IPS-18a (cell line): Measurements from ENCODE around the gene PLSCR3.

ENCODE experiments used
- H3K27ac ChIP-seq: one replicate; pipeline ENCODE4 v1.5.1; 2013; ENCODE audit warnings: low read length
- H3K27me3 ChIP-seq: one replicate; pipeline ENCODE4 v1.6.1; 2013; ENCODE audit warnings: mild to moderate bottlenecking, low read length; ENCODE audit not compliant: control insufficient read depth, insufficient read depth
- H3K36me3 ChIP-seq: one replicate; pipeline ENCODE4 v1.6.1; 2013; ENCODE audit warnings: low read depth, low read length; ENCODE audit not compliant: control insufficient read depth
- H3K4me1 ChIP-seq: one replicate; pipeline ENCODE4 v1.6.1; 2013; ENCODE audit warnings: low read depth, low read length; ENCODE audit not compliant: control insufficient read depth
- H3K4me3 ChIP-seq: one replicate; pipeline ENCODE4 v1.5.1; 2013; ENCODE audit warnings: low read length
- H3K9ac ChIP-seq: one replicate; pipeline ENCODE4 v1.6.1; 2013; ENCODE audit warnings: mild to moderate bottlenecking, low read length, moderate library complexity
- H3K9me3 ChIP-seq: one replicate; pipeline ENCODE4 v1.6.1; 2013; ENCODE audit warnings: low read depth, low read length; ENCODE audit not compliant: control insufficient read depth

Gene PLSCR3

DNA sequence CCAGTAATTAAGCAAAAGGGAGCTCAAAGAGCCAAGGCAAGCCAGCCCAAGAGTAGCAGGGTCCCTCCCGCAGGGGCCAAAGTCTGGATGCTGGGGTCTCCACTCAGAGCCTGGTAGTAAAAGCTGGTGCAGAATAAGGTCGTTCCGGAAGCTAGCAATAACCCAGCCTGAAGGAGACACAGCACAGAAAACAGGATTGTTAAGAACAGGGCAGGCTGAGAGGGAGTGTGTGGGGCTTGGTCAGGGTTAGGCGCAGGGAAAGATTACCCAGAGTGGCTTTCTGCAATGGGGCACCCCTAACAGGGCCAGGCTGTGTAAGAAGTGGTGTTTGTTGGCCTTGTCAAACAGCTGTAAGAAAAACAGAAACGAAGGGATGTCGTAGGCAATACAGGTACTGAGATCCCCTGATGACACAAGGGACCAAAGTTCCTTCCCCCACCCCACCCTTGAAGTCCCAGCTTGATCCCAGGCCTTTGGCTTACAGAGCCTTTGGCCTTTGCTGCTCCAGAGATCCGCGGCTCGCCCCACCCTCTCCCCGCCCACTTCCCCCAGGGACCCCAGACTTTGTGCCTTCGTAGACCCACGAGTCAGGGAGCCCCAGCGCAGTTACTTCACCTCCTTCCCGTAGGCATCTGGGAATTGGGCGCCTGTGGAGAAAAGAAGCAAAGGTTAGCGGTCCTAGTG is 8.9 kb upstream of the PLSCR3 start:
- no peaks in the 10 kb centered on the region for H3K27me3 ChIP-seq
- H3K36me3 ChIP-seq = no peaks in the 10 kb centered on the region
- no peaks in the 10 kb centered on the region for H3K9me3 ChIP-seq
- peak overlapping the region; percentile 72 for H3K9ac ChIP-seq
- H3K27ac ChIP-seq = no peak overlapping the region
- H3K4me1 ChIP-seq = peaks cover 23% of the 10 kb centered on the region
- H3K4me3 ChIP-seq = peak overlapping the region; percentile 88

- H3K9ac ChIP-seq = no peak overlapping the region
- H3K4me3 ChIP-seq = no peak overlapping the region
- no peak overlapping the region for H3K27ac ChIP-seq
- H3K36me3 ChIP-seq = no peaks in the 10 kb centered on the region
- H3K4me1 ChIP-seq = peaks cover 7% of the 10 kb centered on the region
- no peaks in the 10 kb centered on the region for H3K9me3 ChIP-seq
- no peaks in the 10 kb centered on the region for H3K27me3 ChIP-seq
Measured at GRCh38 chr17:7398612-7399011, 4.3 kb upstream of the PLSCR3 start.

DNA sequence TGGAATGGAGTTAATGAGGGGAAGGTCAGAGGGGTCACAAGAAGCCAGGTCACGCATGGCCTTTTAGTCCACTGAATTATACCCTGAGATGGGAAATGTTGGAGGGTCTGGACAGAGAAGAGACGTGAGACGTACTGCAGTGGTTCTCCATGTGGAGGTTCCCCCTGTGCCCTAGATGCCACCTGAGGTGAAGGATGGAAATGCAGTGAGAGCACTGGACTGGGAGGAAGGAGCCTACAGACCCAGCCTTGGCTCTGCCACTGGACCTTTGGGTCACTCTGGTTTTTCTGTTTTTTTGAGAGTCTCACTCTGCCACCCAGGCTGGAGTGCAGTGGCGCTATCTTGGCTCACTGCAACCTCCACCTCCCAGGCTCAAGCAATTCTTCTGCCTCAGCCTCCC is 1.8 kb upstream of the PLSCR3 start:
- H3K4me1 ChIP-seq = no peaks in the 10 kb centered on the region
- no peaks in the 10 kb centered on the region for H3K9me3 ChIP-seq
- H3K9ac ChIP-seq = no peak overlapping the region
- H3K4me3 ChIP-seq = no peak overlapping the region
- no peaks in the 10 kb centered on the region for H3K27me3 ChIP-seq
- H3K36me3 ChIP-seq = peaks cover 3% of the 10 kb centered on the region
- H3K27ac ChIP-seq = no peak overlapping the region

- no peaks in the 10 kb centered on the region for H3K27me3 ChIP-seq
- H3K4me1 ChIP-seq = no peaks in the 10 kb centered on the region
- no peaks in the 10 kb centered on the region for H3K9me3 ChIP-seq
- peak overlapping the region; percentile 61 for H3K9ac ChIP-seq
- peak overlapping the region; percentile 85 for H3K4me3 ChIP-seq
- H3K27ac ChIP-seq = no peak overlapping the region
- H3K36me3 ChIP-seq = peaks cover 13% of the 10 kb centered on the region
Measured at GRCh38 chr17:7393613-7394451, 493 bp downstream of the PLSCR3 start.

- peak overlapping the region; percentile 61 for H3K9ac ChIP-seq
- no peaks in the 10 kb centered on the region for H3K4me1 ChIP-seq
- peak overlapping the region; percentile 85 for H3K4me3 ChIP-seq
- H3K27ac ChIP-seq = no peak overlapping the region
- H3K27me3 ChIP-seq = no peaks in the 10 kb centered on the region
- peaks cover 13% of the 10 kb centered on the region for H3K36me3 ChIP-seq
- H3K9me3 ChIP-seq = no peaks in the 10 kb centered on the region
Measured at GRCh38 chr17:7392696-7393612, 1.4 kb downstream of the PLSCR3 start.

- no peaks in the 10 kb centered on the region for H3K9me3 ChIP-seq
- no peaks in the 10 kb centered on the region for H3K27me3 ChIP-seq
- H3K4me3 ChIP-seq = no peak overlapping the region
- peaks cover 13% of the 10 kb centered on the region for H3K36me3 ChIP-seq
- no peaks in the 10 kb centered on the region for H3K4me1 ChIP-seq
- H3K27ac ChIP-seq = no peak overlapping the region
- no peak overlapping the region for H3K9ac ChIP-seq
Measured at GRCh38 chr17:7391307-7391706, 3.0 kb downstream of the PLSCR3 start.

DNA sequence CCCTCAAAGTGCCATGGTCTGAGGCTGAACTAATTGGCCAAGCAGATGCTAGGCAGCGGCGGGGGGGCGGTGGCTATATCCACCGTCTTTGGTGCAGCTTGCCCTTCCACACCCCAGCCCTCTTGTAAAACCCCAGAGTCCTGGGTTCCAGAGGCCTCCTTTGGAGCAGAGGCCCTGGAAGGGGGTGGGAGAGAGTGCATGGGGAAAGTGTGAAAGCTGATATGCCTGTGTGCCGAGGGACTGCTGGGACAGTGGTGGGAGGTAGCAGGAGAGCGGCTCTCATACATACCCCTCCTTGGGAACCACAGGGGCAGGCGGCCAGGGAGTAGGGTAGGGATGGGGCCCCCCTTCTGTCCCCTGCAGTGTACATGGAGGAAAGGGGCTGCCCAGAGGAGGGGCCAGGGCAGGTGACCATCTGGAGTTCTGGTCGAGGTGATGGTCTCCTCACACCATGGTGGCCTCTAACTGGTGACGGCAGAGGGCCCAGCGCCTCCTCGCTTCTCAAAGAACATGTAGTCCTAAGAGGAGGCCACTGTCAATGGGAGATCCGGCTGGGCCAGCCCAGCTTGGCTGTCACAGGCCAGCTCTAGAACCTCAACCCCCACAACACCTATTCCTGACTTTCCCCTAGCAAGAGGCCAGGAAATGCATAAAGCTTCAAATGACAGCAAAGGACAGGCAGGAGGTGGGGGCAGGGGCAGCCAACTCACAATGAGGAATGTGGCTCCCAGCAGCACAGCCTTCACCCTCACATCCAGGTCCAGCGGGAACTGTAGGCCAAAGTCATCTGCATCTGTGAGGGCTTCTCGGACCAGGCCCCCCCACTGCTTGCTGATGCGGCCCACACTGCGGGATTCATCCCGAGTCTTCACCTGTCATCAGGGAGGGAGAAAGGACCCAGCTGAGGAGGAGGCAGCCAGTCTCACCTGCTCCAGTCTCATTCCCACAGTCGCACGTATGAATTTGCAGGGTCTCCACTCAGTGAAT is 4.1 kb downstream of the PLSCR3 start:
- Histone ChIP-seq H3K36me3 (peaks cover 13% of the 10 kb centered on the region), H3K9me3 (no peaks in the 10 kb centered on the region), H3K27ac (no peak overlapping the region), H3K4me3 (no peak overlapping the region), H3K9ac (no peak overlapping the region), H3K27me3 (no peaks in the 10 kb centered on the region), H3K4me1 (no peaks in the 10 kb centered on the region)

DNA sequence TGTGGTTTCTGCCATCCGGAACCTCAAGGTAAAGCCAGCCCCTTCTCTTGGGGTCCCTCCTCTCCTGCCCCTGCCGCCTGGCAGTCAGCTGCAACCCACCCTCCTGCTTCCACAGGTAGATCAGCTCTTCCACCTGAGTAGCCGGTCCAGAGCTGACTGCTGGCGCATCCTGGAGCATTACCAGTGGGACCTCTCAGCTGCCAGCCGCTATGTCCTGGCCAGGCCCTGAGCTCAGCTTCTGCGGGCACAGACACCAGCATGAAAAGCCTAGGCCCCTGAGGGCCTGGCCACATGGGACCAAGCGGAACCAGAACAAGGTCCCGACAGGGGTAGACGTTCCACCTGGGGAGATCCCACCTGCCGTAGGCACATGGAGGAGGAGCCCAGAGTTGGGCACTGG is 5.5 kb downstream of the PLSCR3 start:
- H3K27me3 ChIP-seq = peaks cover 6% of the 10 kb centered on the region
- H3K36me3 ChIP-seq = peaks cover 13% of the 10 kb centered on the region
- peaks cover 4% of the 10 kb centered on the region for H3K4me1 ChIP-seq
- no peak overlapping the region for H3K4me3 ChIP-seq
- no peak overlapping the region for H3K9ac ChIP-seq
- no peaks in the 10 kb centered on the region for H3K9me3 ChIP-seq
- no peak overlapping the region for H3K27ac ChIP-seq

DNA sequence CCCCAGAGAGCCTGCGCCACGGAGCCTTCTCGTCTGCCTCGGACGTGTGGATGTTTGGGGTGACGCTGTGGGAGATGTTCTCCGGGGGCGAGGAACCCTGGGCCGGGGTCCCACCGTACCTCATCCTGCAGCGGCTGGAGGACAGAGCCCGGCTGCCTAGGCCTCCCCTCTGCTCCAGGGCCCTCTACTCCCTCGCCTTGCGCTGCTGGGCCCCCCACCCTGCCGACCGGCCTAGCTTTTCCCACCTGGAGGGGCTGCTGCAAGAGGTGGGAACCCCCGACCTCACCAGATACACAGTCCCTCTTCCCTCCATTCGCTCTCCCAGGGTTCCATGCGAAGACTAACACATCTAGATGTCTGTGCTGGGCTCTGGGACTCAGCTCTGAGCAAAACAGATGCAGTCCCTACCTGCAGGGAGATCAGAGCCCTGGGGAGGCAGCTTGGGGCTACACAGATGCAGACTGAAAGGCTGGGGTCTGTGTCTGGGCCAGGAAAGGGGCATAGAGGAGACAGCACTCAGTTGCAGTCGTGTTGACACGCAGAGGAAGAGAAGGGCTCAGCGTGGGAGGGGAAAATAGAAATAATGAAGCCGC is 9.7 kb downstream of the PLSCR3 start:
- peaks cover 49% of the 10 kb centered on the region for H3K27me3 ChIP-seq
- H3K36me3 ChIP-seq = peaks cover 7% of the 10 kb centered on the region
- H3K27ac ChIP-seq = no peak overlapping the region
- peak overlapping the region; percentile 65 for H3K4me3 ChIP-seq
- no peak overlapping the region for H3K9ac ChIP-seq
- peaks cover 10% of the 10 kb centered on the region for H3K4me1 ChIP-seq
- peaks cover 2% of the 10 kb centered on the region for H3K9me3 ChIP-seq

DNA sequence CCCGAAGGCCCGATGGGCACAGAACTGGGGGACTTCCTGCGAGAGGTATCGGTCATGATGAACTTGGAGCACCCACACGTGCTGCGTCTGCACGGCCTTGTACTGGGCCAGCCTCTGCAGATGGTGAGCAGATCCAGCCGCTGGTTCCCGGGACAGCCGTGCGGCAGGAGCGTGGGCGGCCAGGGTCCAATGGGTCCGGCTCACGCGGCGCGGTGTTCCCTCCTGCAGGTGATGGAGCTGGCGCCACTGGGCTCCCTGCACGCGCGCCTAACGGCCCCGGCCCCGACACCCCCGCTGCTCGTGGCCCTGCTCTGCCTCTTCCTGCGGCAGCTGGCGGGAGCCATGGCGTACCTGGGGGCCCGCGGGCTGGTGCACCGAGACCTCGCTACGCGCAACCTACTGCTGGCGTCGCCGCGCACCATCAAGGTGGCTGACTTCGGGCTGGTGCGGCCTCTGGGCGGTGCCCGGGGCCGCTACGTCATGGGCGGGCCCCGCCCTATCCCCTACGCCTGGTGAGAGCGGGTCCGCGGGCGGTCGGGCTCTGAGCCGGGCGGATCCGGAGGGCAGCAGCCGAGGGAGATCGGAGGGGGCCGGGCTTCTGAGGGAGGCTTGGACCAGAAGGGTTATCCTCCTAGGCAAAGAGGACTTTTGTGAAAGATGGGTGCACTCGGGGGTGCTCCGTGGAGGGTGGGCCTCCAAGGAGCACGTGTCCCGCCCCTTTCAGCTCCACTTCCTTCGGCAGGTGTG is 10.4 kb downstream of the PLSCR3 start:
- peaks cover 53% of the 10 kb centered on the region for H3K27me3 ChIP-seq

More for the DNA sequence above, 10.4 kb downstream of the PLSCR3 start:
- no peak overlapping the region for H3K27ac ChIP-seq
- no peak overlapping the region for H3K9ac ChIP-seq
- peaks cover under 1% of the 10 kb centered on the region for H3K36me3 ChIP-seq
- H3K9me3 ChIP-seq = peaks cover 7% of the 10 kb centered on the region
- peak overlapping the region; percentile 65 for H3K4me3 ChIP-seq
- peaks cover 10% of the 10 kb centered on the region for H3K4me1 ChIP-seq
